AG04449 (cell line): ENCODE results near the gene ZNF860.

Source experiments
- CTCF ChIA-PET: fragments of 350-600 bp; formaldehyde crosslinking; extraction: SDS; loops from one replicate; lab custom pipeline; 2021; ENCODE audit warnings: antibody characterized with exemption; lab: Yijun Ruan, JAX
- POLR2A ChIA-PET: fragments of 400-600, 350-600 bp; formaldehyde crosslinking; extraction: SDS; loops from one replicate; lab custom pipeline; 2020; ENCODE audit warnings: antibody characterized with exemption, inconsistent platforms; lab: Yijun Ruan, JAX
- DNase-seq: peaks from one replicate; pipeline ENCODE4 v3.0.0-alpha.2; 2010; ENCODE audit warnings: low read depth, low spot score
- H3K4me3 ChIP-seq: 2 replicates; pipeline ENCODE4 v1.5.1; 2011; ENCODE audit warnings: low read depth, mild to moderate bottlenecking, control low read depth, low read length
- CTCF ChIP-seq: IDR thresholded peaks from one replicate; pipeline ENCODE4 v1.5.1; 2011; ENCODE audit warnings: mild to moderate bottlenecking, moderate library complexity, low read length, control low read depth, inconsistent platforms; ENCODE audit not compliant: insufficient read depth; ENCODE audit errors: missing control alignments

ZNF860 gene

DNA sequence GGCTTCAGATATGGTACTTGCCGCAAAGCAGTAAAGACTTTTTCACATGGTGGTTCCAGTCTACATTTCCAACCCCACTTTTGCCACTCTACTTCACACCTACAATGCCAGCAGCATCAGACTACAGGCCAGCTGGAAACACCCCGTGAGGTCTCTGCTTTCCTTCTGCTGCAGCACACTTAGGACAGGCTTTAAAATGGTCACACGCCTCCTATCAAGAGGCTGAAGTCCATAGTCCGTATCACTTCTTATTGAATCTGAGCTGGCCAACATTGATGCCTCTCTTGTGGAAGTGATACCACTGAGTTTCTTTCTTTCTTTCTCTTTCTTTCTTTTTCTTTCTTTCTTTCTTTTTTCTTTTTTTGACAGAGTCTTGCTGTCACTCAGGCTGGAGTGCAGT lies 59.8 kb downstream of the ZNF860 start:
- ChIA-PET CTCF (interaction anchor here (1.9 kb wide), 1 partner anchor 22 kb away, joined by 6 read pairs; no protein-coding TSS in a partner anchor), POLR2A (no interaction called here)
- TF ChIP-seq CTCF: no peak
- no peak overlapping the region for H3K4me3 ChIP-seq
- DNase-seq: no peak
